HG03025 (cell line): Measurements from ENCODE around the gene GPRC6A.
"Not testable (repeated sequence)": the region's sequence is repeated elsewhere in the genome, so short reads cannot be mapped to it uniquely, and the experiment has no call there.

ENCODE experiments used
- ATAC-seq: cut with Tn5 transposase; IDR thresholded peaks from one replicate; pipeline ENCODE4 v1.9.1; 2021; ENCODE audit warnings: mild to moderate bottlenecking, moderate library complexity; ENCODE audit not compliant: unreplicated experiment, low FRiP score

The GPRC6A gene

GRCh38 chr6:116828983-116829382 lies at the start of gene GPRC6A:
Gene GPRC6A (minus strand): TSS chr6:116829083. CDS start chr6:116829013, 70 bp downstream.
- no peak for ATAC-seq

- no peak for ATAC-seq
These were observed 48.9 kb upstream of the GPRC6A start for GRCh38 chr6:116877743-116878142.

- no peak for ATAC-seq
These were observed 48.0 kb upstream of the GPRC6A start, which contains the start of gene RFX6 for GRCh38 chr6:116876635-116877611. Gene RFX6 (plus strand): TSS chr6:116877242. CDS start chr6:116877276, 34 bp downstream.

GRCh38 chr6:116876107-116876506 lies 47.2 kb upstream of the GPRC6A start:
- ATAC-seq, result no peak

GRCh38 chr6:116872771-116873170 lies 43.9 kb upstream of the GPRC6A start:
- ATAC-seq, result no peak

- ATAC-seq, result no peak
These were observed 37.5 kb upstream of the GPRC6A start for GRCh38 chr6:116866281-116866871.

GRCh38 chr6:116859264-116859663 lies 30.4 kb upstream of the GPRC6A start:
- ATAC-seq, result no peak

GRCh38 chr6:116858060-116858459 lies 29.2 kb upstream of the GPRC6A start:
- no peak for ATAC-seq

- no peak for ATAC-seq
These were observed 18.3 kb upstream of the GPRC6A start for GRCh38 chr6:116847227-116847626.

GRCh38 chr6:116842459-116842858 lies 13.6 kb upstream of the GPRC6A start:
- no peak for ATAC-seq

- no peak for ATAC-seq
These were observed 11.2 kb upstream of the GPRC6A start for GRCh38 chr6:116840091-116840490.

GRCh38 chr6:116836606-116837342 lies 7.9 kb upstream of the GPRC6A start:
- no peak for ATAC-seq

- ATAC-seq, result not testable (repeated sequence)
These were observed 5.6 kb upstream of the GPRC6A start for GRCh38 chr6:116834526-116834925.

GRCh38 chr6:116827561-116828240 lies 1.2 kb downstream of the GPRC6A start:
- no peak for ATAC-seq

- ATAC-seq, result not testable (repeated sequence)
These were observed 12.5 kb downstream of the GPRC6A start for GRCh38 chr6:116816336-116816735.

- ATAC-seq, result no peak
These were observed 16.7 kb downstream of the GPRC6A start for GRCh38 chr6:116812051-116812650.

GRCh38 chr6:116801971-116802370 lies 26.9 kb downstream of the GPRC6A start:
- ATAC-seq, result no peak

GRCh38 chr6:116799945-116800344 lies 28.9 kb downstream of the GPRC6A start:
- no peak for ATAC-seq

GRCh38 chr6:116797585-116797984 lies 31.3 kb downstream of the GPRC6A start:
- no peak for ATAC-seq

GRCh38 chr6:116793224-116793623 lies 35.7 kb downstream of the GPRC6A start:
- no peak for ATAC-seq
